ENCODE measurements around the gene GGCX.
"Not testable (repeated sequence)": the region's sequence is repeated elsewhere in the genome, so short reads cannot be mapped to it uniquely, and the experiment has no call there.

Gene GGCX

GRCh38 chr2:85549095-85549494 lies 12.2 kb downstream of the GGCX start:
- DNase-seq (ENCODE audit: extremely low spot score): no peak
- TF ChIP-seq ARNT (IDR thresholded peaks at IDR 0.05): no peak
- no peak for TF ChIP-seq NFRKB (IDR thresholded peaks at IDR 0.05)
- no peak for TF ChIP-seq CTBP1 (IDR thresholded peaks at IDR 0.05; ENCODE audit: borderline replicate concordance)
- no peak for TF ChIP-seq LEF1 (IDR thresholded peaks at IDR 0.05; ENCODE audit: borderline replicate concordance)
- TF ChIP-seq BHLHE40 (IDR thresholded peaks at IDR 0.05; ENCODE audit: borderline replicate concordance): no peak
- TF ChIP-seq PKNOX1 (IDR thresholded peaks at IDR 0.05): no peak
- TF ChIP-seq ZNF384 (IDR thresholded peaks at IDR 0.05): no peak
- no peak for TF ChIP-seq SUZ12 (IDR thresholded peaks at IDR 0.05)
- TF ChIP-seq HDGF (IDR thresholded peaks at IDR 0.05; ENCODE audit: borderline replicate concordance): no peak
- no peak for TF ChIP-seq TARDBP (IDR thresholded peaks at IDR 0.05)
- no peak for TF ChIP-seq FOXM1 (IDR thresholded peaks at IDR 0.05; ENCODE audit: borderline replicate concordance)
- TF ChIP-seq ELF4 (IDR thresholded peaks at IDR 0.05): no peak
- TF ChIP-seq FOXA1 (IDR thresholded peaks at IDR 0.05): no peak
- ChIA-PET POLR2A (interaction anchor here (1.0 to 7.3 kb wide), 6 partner anchors 11 to 129 kb away, joined by 3 to 81 read pairs (median 8); partner anchors contain the start of genes GGCX, MAT2A, RNF181 and SH2D6), CTCF (interaction anchor here (1.1 to 5.5 kb wide), 3 partner anchors 121 to 158 kb away, joined by 3 to 68 read pairs (median 3); partner anchors contain the start of gene SH2D6)

- ChIA-PET POLR2A (interaction anchor here (1.0 to 7.3 kb wide), 5 partner anchors 10 to 129 kb away, joined by 3 to 81 read pairs (median 8); partner anchors contain the start of genes GGCX, MAT2A, RNF181 and SH2D6), CTCF (interaction anchor here (1.1 to 5.5 kb wide), 3 partner anchors 121 to 157 kb away, joined by 3 to 68 read pairs (median 3); partner anchors contain the start of gene SH2D6)
- DNase-seq (ENCODE audit: extremely low spot score): no peak
- TF ChIP-seq SP1 (IDR thresholded peaks at IDR 0.05) (no peak), HDGF (IDR thresholded peaks at IDR 0.05; ENCODE audit: borderline replicate concordance) (no peak), FOXM1 (IDR thresholded peaks at IDR 0.05; ENCODE audit: borderline replicate concordance) (no peak), CTBP1 (IDR thresholded peaks at IDR 0.05; ENCODE audit: borderline replicate concordance) (no peak), BHLHE40 (IDR thresholded peaks at IDR 0.05; ENCODE audit: borderline replicate concordance) (no peak), SUZ12 (IDR thresholded peaks at IDR 0.05) (no peak), LEF1 (IDR thresholded peaks at IDR 0.05; ENCODE audit: borderline replicate concordance) (no peak), PKNOX1 (IDR thresholded peaks at IDR 0.05) (no peak), NFRKB (IDR thresholded peaks at IDR 0.05) (no peak), TARDBP (IDR thresholded peaks at IDR 0.05) (no peak), FOXA1 (IDR thresholded peaks at IDR 0.05) (no peak)
Observed at GRCh38 chr2:85548608-85548900, 12.7 kb downstream of the GGCX start.

GRCh38 chr2:85547859-85548607 lies 13.3 kb downstream of the GGCX start:
- TF ChIP-seq ARNT (IDR thresholded peaks at IDR 0.05): no peak
- TF ChIP-seq CTBP1 (IDR thresholded peaks at IDR 0.05; ENCODE audit: borderline replicate concordance): no peak
- TF ChIP-seq LEF1 (IDR thresholded peaks at IDR 0.05; ENCODE audit: borderline replicate concordance): no peak
- no peak for TF ChIP-seq HDGF (IDR thresholded peaks at IDR 0.05; ENCODE audit: borderline replicate concordance)
- TF ChIP-seq ELF4 (IDR thresholded peaks at IDR 0.05): no peak
- no peak for TF ChIP-seq FOXA1 (IDR thresholded peaks at IDR 0.05)
- no peak for TF ChIP-seq L3MBTL2 (conservative IDR thresholded peaks at IDR 0.05)
- no peak for TF ChIP-seq TARDBP (IDR thresholded peaks at IDR 0.05)
- no peak for TF ChIP-seq FOXM1 (IDR thresholded peaks at IDR 0.05; ENCODE audit: borderline replicate concordance)
- no peak for TF ChIP-seq NFRKB (IDR thresholded peaks at IDR 0.05)
- no peak for TF ChIP-seq ZNF384 (IDR thresholded peaks at IDR 0.05)
- TF ChIP-seq SUZ12 (IDR thresholded peaks at IDR 0.05): no peak
- TF ChIP-seq PKNOX1 (IDR thresholded peaks at IDR 0.05): no peak
- TF ChIP-seq BHLHE40 (IDR thresholded peaks at IDR 0.05; ENCODE audit: borderline replicate concordance): no peak
- TF ChIP-seq SP1 (IDR thresholded peaks at IDR 0.05): no peak
- CTCF ChIA-PET: interaction anchor here (1.1 to 5.5 kb wide), 3 partner anchors 120 to 157 kb away, joined by 3 to 68 read pairs (median 3); partner anchors contain the start of gene SH2D6
- POLR2A ChIA-PET: interaction anchor here (1.1 to 7.3 kb wide), 4 partner anchors 10 to 128 kb away, joined by 6 to 81 read pairs (median 42); partner anchors contain the start of genes GGCX, MAT2A, RNF181 and SH2D6
- no peak for DNase-seq (ENCODE audit: extremely low spot score)

GRCh38 chr2:85547089-85547858 lies 14.0 kb downstream of the GGCX start:
- CTCF ChIA-PET: interaction anchor here (0.6 kb wide), 1 partner anchor 159 kb away, joined by 3 read pairs; no protein-coding TSS in a partner anchor
- no peak for DNase-seq (ENCODE audit: extremely low spot score)
- POLR2A ChIA-PET: interaction anchor here (2.1 to 7.3 kb wide), 6 partner anchors 9 to 128 kb away, joined by 7 to 81 read pairs (median 20); partner anchors contain the start of genes GGCX, MAT2A, RNF181 and SH2D6
- TF ChIP-seq ELF4 (IDR thresholded peaks at IDR 0.05): peak; percentile 3; the same call in 1 of the 2 replicates
- TF ChIP-seq PKNOX1 (IDR thresholded peaks at IDR 0.05): no peak

GRCh38 chr2:85545780-85546240 lies 15.5 kb downstream of the GGCX start:
- POLR2A ChIA-PET: interaction anchor here (0.9 to 4.9 kb wide), 8 partner anchors 15 to 126 kb away, joined by 3 to 30 read pairs (median 5); partner anchors contain the start of genes GGCX, RNF181 and SH2D6
- CTCF ChIA-PET: interaction anchor here (0.9 kb wide), 1 partner anchor 245 kb away, joined by 3 read pairs; no protein-coding TSS in a partner anchor
- no peak for DNase-seq (ENCODE audit: extremely low spot score)
- TF ChIP-seq CTBP1 (IDR thresholded peaks at IDR 0.05; ENCODE audit: borderline replicate concordance) (no peak), BHLHE40 (IDR thresholded peaks at IDR 0.05; ENCODE audit: borderline replicate concordance) (no peak; the same call in 1 of the 2 replicates), ELF4 (IDR thresholded peaks at IDR 0.05) (no peak; the same call in 1 of the 2 replicates), LEF1 (IDR thresholded peaks at IDR 0.05; ENCODE audit: borderline replicate concordance) (no peak), ARNT (IDR thresholded peaks at IDR 0.05) (no peak), SP1 (IDR thresholded peaks at IDR 0.05) (no peak), FOXM1 (IDR thresholded peaks at IDR 0.05; ENCODE audit: borderline replicate concordance) (no peak), ZNF384 (IDR thresholded peaks at IDR 0.05) (no peak)

- ChIA-PET POLR2A (interaction anchor here (0.9 to 4.9 kb wide), 6 partner anchors 16 to 126 kb away, joined by 3 to 30 read pairs (median 6); partner anchors contain the start of genes GGCX and SH2D6), CTCF (interaction anchor here (0.9 to 1.0 kb wide), 2 partner anchors 89 to 245 kb away, joined by 3 read pairs; no protein-coding TSS in a partner anchor)
- DNase-seq (ENCODE audit: extremely low spot score): not testable (repeated sequence)
Observed at GRCh38 chr2:85544915-85545779, 16.1 kb downstream of the GGCX start.

- ChIA-PET POLR2A (interaction anchor here (4.9 kb wide), 1 partner anchor 125 kb away, joined by 30 read pairs; the partner anchor contains the start of gene SH2D6), CTCF (interaction anchor here (1.0 kb wide), 1 partner anchor 88 kb away, joined by 3 read pairs; no protein-coding TSS in a partner anchor)
- not testable (repeated sequence) for DNase-seq (ENCODE audit: extremely low spot score)
Observed at GRCh38 chr2:85544254-85544691, 17.0 kb downstream of the GGCX start.

Measured in HEK293T (cell line).